Right lobe of liver (tissue), 6 donors: Measurements from ENCODE around the gene PRSS8. TPM values are rescaled to one million over a fixed set of nuclear protein-coding genes. Genes with fewer than 3 reads are reported as not detected.

Source experiments
- ATAC-seq, 4 donors: fragments of 200-7000 bp; cut with Tn5 transposase; one replicate each; pipeline ENCODE4 v1.9.1; 2020; ENCODE audit warnings: mild to moderate bottlenecking in 4 of 4, moderate library complexity in 4 of 4
- DNase-seq, 3 donors: peaks; one replicate each; pipeline ENCODE4 v3.0.0-alpha.2; 2020
- H3K27ac ChIP-seq, 3 donors: fragments of 200-600 bp; one replicate each; pipeline ENCODE4 v1.8.0; 2022
- H3K27me3 ChIP-seq, 2 donors: fragments of 200-600 bp; one replicate each; pipeline ENCODE4 v1.8.0; 2022
- H3K36me3 ChIP-seq, 4 donors: fragments of 200-600 bp; sonication (generic) in 1 of 4; one replicate each; pipeline versions ENCODE4 v1.5.1 to v1.8.0; 2017 to 2022; ENCODE audit warnings: control low read depth in 1 of 4
- H3K4me1 ChIP-seq, 4 donors: fragments of 200-600 bp; sonication (generic) in 1 of 4; one replicate each; pipeline versions ENCODE4 v1.5.1 to v1.8.0; 2017 to 2022; ENCODE audit warnings: control low read depth in 1 of 4
- H3K4me3 ChIP-seq, 3 donors: fragments of 200-600 bp; one replicate each; pipeline ENCODE4 v1.8.0; 2022
- H3K9me3 ChIP-seq, 4 donors: fragments of 200-600 bp; sonication (generic) in 1 of 4; one replicate each; pipeline versions ENCODE4 v1.5.1 to v1.8.0; 2017 to 2022; ENCODE audit warnings: control low read depth in 1 of 4
- CTCF ChIP-seq, 4 donors: fragments of 200-600 bp in 3 of 4; fragments of 450-650 bp in 1 of 4; IDR thresholded peaks; one replicate each; pipeline versions ENCODE4 v1.5.1 to v1.8.0; 2016 to 2022; ENCODE audit warnings: antibody characterized with exemption in 4 of 4, mild to moderate bottlenecking in 2 of 4
- POLR2A ChIP-seq: fragments of 450-650 bp; IDR thresholded peaks from one replicate; pipeline ENCODE4 v1.6.1; 2017; ENCODE audit warnings: antibody characterized with exemption, mild to moderate bottlenecking
- WGBS: methylation state at CpG from one replicate; pipeline ENCODE4 v1.1.6; 2018; ENCODE audit warnings: low coverage, low lambda C conversion rate; ENCODE audit not compliant: insufficient coverage; ENCODE audit errors: missing lambda C conversion rate; 5-methylcytosine and 5-hydroxymethylcytosine counted together
- intact Hi-C, 2 donors: fragments of 100-400 bp; cut with DNase I; formaldehyde crosslinking; loops; one replicate each; pipeline versions ENCODE4 v1.11.2 to v1.14.1; 2022
- small RNA-seq, 2 experiments: library from RNA; depleted of rRNA; stranded (forward); fragments of <200 nt; gene quantifications; one replicate each; pipeline ENCODE3, GENCODE V24; 2016
- total RNA-seq, 6 experiments: library from RNA; depleted of rRNA in 2 of 6; stranded (reverse); fragments of >200 nt in 2 of 6; fragmentation: NEBNext Ultra II Directional in 3 of 6; extraction: Animal tissue kit (Norgen Biotek cat#: 25700) in 3 of 6; gene quantifications; one replicate each; pipeline versions ENCODE4 v1.1.0 to v1.2.4, GENCODE V29; 2016 to 2023
- donor health status: DM: no; HTN: yes; CAD: no.
- donor health status: DM: no; HTN: no; CAD: no.
- donor health status: DM: no; HTN: no; CAD: no.
- donor health status: DM: no; HTN: yes; CAD: no.
- donor health status: DM: no; HTN: yes; CAD: no.

Gene PRSS8
- total RNA-seq, 6 experiments from 2014 or later, result 5.6 to 20.0 (median 13.1) TPM

GRCh38 chr16:31082368-31083045 is 53.0 kb downstream of the PRSS8 start:
- no peaks in the 10 kb centered on the region for H3K9me3 ChIP-seq
- peaks cover 0 to 40% (median 19%) of the 10 kb centered on the region in 4 donors for H3K36me3 ChIP-seq
- TF ChIP-seq POLR2A (no peak), CTCF (IDR thresholded peaks at IDR 0.05) (no peak)
- no peaks in the 10 kb centered on the region for H3K27me3 ChIP-seq
- peak in 1 of 4 donors; percentile 6 for ATAC-seq
- no peak overlapping the region for H3K4me3 ChIP-seq
- no peaks in the 10 kb centered on the region for H3K4me1 ChIP-seq
- no peak for DNase-seq
- 73% methylated on average over 3 of the region's 14 CpGs for WGBS
- intact Hi-C loops, result loop anchor here in 1 of 2 donors (10.0 kb wide), 1 partner anchor 98 kb away; the partner anchor contains the start of gene HSD3B7
- no peak overlapping the region for H3K27ac ChIP-seq

Small RNAs within 50 kb of the gene (small RNA-seq; reads per million reads assigned to genes)
- 0 reads per million in 2 experiments for gene AC009088.4
- gene NDUFA3P6, result 0 reads per million in 2 experiments

Other genes with a start within 250 kb of the PRSS8 start
- gene BCL7C, start 241.7 kb downstream of the PRSS8 start, total RNA-seq, result 10 to 100 TPM in 2 of 6 experiments, 1 to 10 TPM in 4; 5.9 to 14.3 (median 7.9) TPM
- under 1 TPM in 4 of 6 experiments, not detected in 2; 0.13 to 0.74 (median 0.43) TPM for gene CTF1, start 239.1 kb downstream of the PRSS8 start, total RNA-seq
- gene FBXL19, start 212.2 kb downstream of the PRSS8 start, total RNA-seq, result 1 to 10 TPM; 2.8 to 8.0 (median 3.4) TPM
- gene ORAI3, start 186.7 kb downstream of the PRSS8 start, total RNA-seq, result 10 to 100 TPM; 27.7 to 56.6 (median 31.6) TPM
- gene SETD1A, start 178.0 kb downstream of the PRSS8 start, total RNA-seq, result 1 to 10 TPM; 3.7 to 7.4 (median 6.9) TPM
- 100 to 1,000 TPM in 3 of 6 experiments, 10 to 100 TPM in 3; 54.6 to 219 (median 86.9) TPM for gene HSD3B7, start 150.5 kb downstream of the PRSS8 start, total RNA-seq
- 1 to 10 TPM in 4 of 6 experiments, under 1 TPM in 2; 0.61 to 4.5 (median 2.6) TPM for gene STX1B, start 125.1 kb downstream of the PRSS8 start, total RNA-seq
- gene STX4, start 102.2 kb downstream of the PRSS8 start, total RNA-seq, result 10 to 100 TPM; 18.8 to 52.8 (median 23.6) TPM
- 1 to 10 TPM; 2.0 to 4.6 (median 3.5) TPM for gene ZNF668, start 61.5 kb downstream of the PRSS8 start, total RNA-seq
- 1 to 10 TPM; 4.2 to 5.0 (median 4.5) TPM for gene ZNF646, start 61.3 kb downstream of the PRSS8 start, total RNA-seq
- gene PRSS53, start 46.8 kb downstream of the PRSS8 start, total RNA-seq, result 10 to 100 TPM in 1 of 6 experiments, 1 to 10 TPM in 5; 2.3 to 14.8 (median 3.9) TPM
- gene VKORC1, start 40.9 kb downstream of the PRSS8 start, total RNA-seq, result 100 to 1,000 TPM; 102 to 297 (median 199) TPM
- gene BCKDK, start 27.3 kb downstream of the PRSS8 start, total RNA-seq, result 10 to 100 TPM; 34.8 to 61.5 (median 41.8) TPM
- 10 to 100 TPM; 20.4 to 29.9 (median 25.2) TPM for gene KAT8, start 18.1 kb downstream of the PRSS8 start, total RNA-seq
- gene PRSS36, start 14.3 kb upstream of the PRSS8 start, total RNA-seq, result 1 to 10 TPM in 3 of 6 experiments, under 1 TPM in 3; 0.25 to 1.6 (median 1.0) TPM
- 10 to 100 TPM; 18.7 to 69.7 (median 40.4) TPM for gene FUS, start 44.4 kb upstream of the PRSS8 start, total RNA-seq
- gene PYCARD, start 67.0 kb upstream of the PRSS8 start, total RNA-seq, result 10 to 100 TPM in 3 of 6 experiments, 1 to 10 TPM in 3; 5.7 to 14.9 (median 9.6) TPM
- under 1 TPM in 1 of 6 experiments, not detected in 5; 0.06 TPM for gene TRIM72, start 78.4 kb upstream of the PRSS8 start, total RNA-seq
- not detected for gene PYDC1, start 81.4 kb upstream of the PRSS8 start, total RNA-seq
- 10 to 100 TPM in 1 of 6 experiments, 1 to 10 TPM in 5; 2.7 to 11.6 (median 4.3) TPM for gene ITGAM, start 124.2 kb upstream of the PRSS8 start, total RNA-seq
- gene ITGAX, start 219.4 kb upstream of the PRSS8 start, total RNA-seq, result 10 to 100 TPM in 1 of 6 experiments, 1 to 10 TPM in 5; 2.0 to 15.3 (median 5.2) TPM